ENCODE data around the gene ELK3. TPM values are rescaled to one million over a fixed set of nuclear protein-coding genes. Genes with fewer than 3 reads are reported as not detected.

Gene ELK3
- total RNA-seq, 1 experiment from 2014 or later = 0.45 TPM

GRCh38 chr12:96238336-96239047, 44.3 kb downstream of the ELK3 start:
- Mint-ChIP-seq H3K4me3 (ENCODE audit: unreplicated experiment) (no peak overlapping the region), H3K27ac (ENCODE audit: unreplicated experiment) (no peak overlapping the region), H3K4me1 (ENCODE audit: low read depth, unreplicated experiment) (no peaks in the 10 kb centered on the region), H3K9me3 (ENCODE audit: unreplicated experiment) (no peaks in the 10 kb centered on the region), H3K27me3 (ENCODE audit: insufficient read depth, unreplicated experiment) (peaks cover 13% of the 10 kb centered on the region), H3K36me3 (ENCODE audit: insufficient read depth, unreplicated experiment) (no peaks in the 10 kb centered on the region)
- ChIA-PET CTCF (no interaction called here), POLR2A (no interaction called here)
- H3K9me3 ChIP-seq = no peaks in the 10 kb centered on the region
- H3K4me1 ChIP-seq = no peaks in the 10 kb centered on the region
- no peak overlapping the region for H3K4me3 ChIP-seq (ENCODE audit: low read depth, low read length)
- no peak for DNase-seq
- no peaks in the 10 kb centered on the region for H3K27me3 ChIP-seq (replicated peaks; ENCODE audit: control insufficient read depth, insufficient read depth, low read length)
- BruUV-seq (replicated peaks) = no TSS peak
- intact Hi-C loops (cut with micrococcal nuclease; ENCODE audit: unreplicated experiment) = no loop called here
- no peaks in the 10 kb centered on the region for H3K36me3 ChIP-seq (ENCODE audit: control insufficient read depth, insufficient read depth, low read length)
- no peak for TF ChIP-seq CTCF (IDR thresholded peaks at IDR 0.05; ENCODE audit: insufficient read depth in 1 of 2, low read depth in 1 of 2, low read length in 1 of 2, severe bottlenecking in 1 of 2, unreplicated experiment in 1 of 2)

GRCh38 chr12:96239711-96240635, 45.8 kb downstream of the ELK3 start:
- no peak for TF ChIP-seq CTCF (IDR thresholded peaks at IDR 0.05; ENCODE audit: insufficient read depth in 1 of 2, low read depth in 1 of 2, low read length in 1 of 2, severe bottlenecking in 1 of 2, unreplicated experiment in 1 of 2)
- Mint-ChIP-seq H3K27ac (ENCODE audit: unreplicated experiment) (no peak overlapping the region), H3K4me3 (ENCODE audit: unreplicated experiment) (no peak overlapping the region), H3K36me3 (ENCODE audit: insufficient read depth, unreplicated experiment) (no peaks in the 10 kb centered on the region), H3K27me3 (ENCODE audit: insufficient read depth, unreplicated experiment) (peaks cover 13% of the 10 kb centered on the region), H3K9me3 (ENCODE audit: unreplicated experiment) (no peaks in the 10 kb centered on the region), H3K4me1 (ENCODE audit: low read depth, unreplicated experiment) (no peaks in the 10 kb centered on the region)
- H3K4me1 ChIP-seq = no peaks in the 10 kb centered on the region
- H3K9me3 ChIP-seq = no peaks in the 10 kb centered on the region
- no TSS peak for BruUV-seq (replicated peaks)
- no peaks in the 10 kb centered on the region for H3K27me3 ChIP-seq (replicated peaks; ENCODE audit: control insufficient read depth, insufficient read depth, low read length)
- ChIA-PET CTCF (no interaction called here), POLR2A (no interaction called here)
- no peaks in the 10 kb centered on the region for H3K36me3 ChIP-seq (ENCODE audit: control insufficient read depth, insufficient read depth, low read length)
- intact Hi-C loops (cut with micrococcal nuclease; ENCODE audit: unreplicated experiment) = no loop called here
- no peak overlapping the region for H3K4me3 ChIP-seq (ENCODE audit: low read depth, low read length)
- DNase-seq = no peak

GRCh38 chr12:96240656-96241055, 46.5 kb downstream of the ELK3 start:
- BruUV-seq (replicated peaks) = no TSS peak
- no peaks in the 10 kb centered on the region for H3K36me3 Mint-ChIP-seq (ENCODE audit: insufficient read depth, unreplicated experiment)
- no peaks in the 10 kb centered on the region for H3K27me3 ChIP-seq (replicated peaks; ENCODE audit: control insufficient read depth, insufficient read depth, low read length)
- no peak overlapping the region for H3K27ac Mint-ChIP-seq (ENCODE audit: unreplicated experiment)
- no peaks in the 10 kb centered on the region for H3K9me3 Mint-ChIP-seq (ENCODE audit: unreplicated experiment)
- intact Hi-C loops (cut with micrococcal nuclease; ENCODE audit: unreplicated experiment) = no loop called here
- H3K9me3 ChIP-seq = no peaks in the 10 kb centered on the region
- no peaks in the 10 kb centered on the region for H3K4me1 Mint-ChIP-seq (ENCODE audit: low read depth, unreplicated experiment)
- peaks cover 13% of the 10 kb centered on the region for H3K27me3 Mint-ChIP-seq (ENCODE audit: insufficient read depth, unreplicated experiment)
- H3K4me3 Mint-ChIP-seq (ENCODE audit: unreplicated experiment) = no peak overlapping the region
- ChIA-PET POLR2A (no interaction called here), CTCF (no interaction called here)
- no peak overlapping the region for H3K4me3 ChIP-seq (ENCODE audit: low read depth, low read length)
- no peak for DNase-seq
- TF ChIP-seq CTCF (IDR thresholded peaks at IDR 0.05; ENCODE audit: insufficient read depth in 1 of 2, low read depth in 1 of 2, low read length in 1 of 2, severe bottlenecking in 1 of 2, unreplicated experiment in 1 of 2) = no peak
- H3K4me1 ChIP-seq = no peaks in the 10 kb centered on the region
- H3K36me3 ChIP-seq (ENCODE audit: control insufficient read depth, insufficient read depth, low read length) = no peaks in the 10 kb centered on the region

Measured in Caco-2 (cell line).